ENCODE results near the gene INPP5A.

The INPP5A gene

GRCh38 chr10:132784866-132785722 is 247.5 kb downstream of the INPP5A start:
- DNase-seq, result no peak

DNA sequence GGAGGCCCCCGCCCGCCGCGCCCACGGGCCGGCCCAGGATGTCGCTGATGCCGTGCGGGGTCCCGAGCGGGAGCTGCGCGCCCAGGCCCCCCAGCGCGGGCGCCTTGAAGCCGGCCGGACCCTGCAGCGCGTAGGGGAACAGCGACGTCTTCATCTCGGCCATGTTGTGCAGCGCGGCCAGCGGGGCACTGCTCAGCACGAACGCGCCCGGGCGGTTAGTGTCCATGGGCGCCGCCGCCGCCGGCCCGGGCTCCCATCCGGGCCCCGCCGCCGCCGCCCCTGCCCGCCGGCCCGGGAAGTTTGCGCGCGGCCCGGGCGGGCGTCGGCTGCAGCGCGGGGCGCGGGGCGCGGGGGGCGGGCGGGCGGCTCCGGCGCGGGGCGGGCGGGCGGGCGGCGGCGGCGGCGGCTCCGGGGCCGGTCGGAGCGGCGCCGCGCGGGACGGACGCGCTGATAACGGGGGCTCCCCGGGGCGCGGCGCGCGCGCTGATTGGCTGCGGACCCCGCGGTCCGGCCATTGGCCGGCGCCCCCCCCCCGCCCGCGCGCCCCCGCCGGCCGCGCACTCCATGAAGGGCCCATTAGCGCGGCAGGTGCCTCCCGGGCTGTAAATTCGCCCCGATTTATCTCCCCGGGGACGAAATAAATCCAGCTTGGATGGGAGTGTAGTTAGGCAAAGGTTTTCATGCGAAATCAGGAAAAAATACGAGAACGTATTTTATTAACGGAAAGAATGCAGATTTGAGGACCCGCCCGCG is 248.3 kb downstream of the INPP5A start, which contains the start of gene NKX6-2:
TSS of gene NKX6-2 (minus strand) at position 425 of the 753 bp plus-strand sequence. CDS start at position 226, 199 bp downstream.
- Histone ChIP-seq H3K4me3 (ENCODE audit: low read depth, low read length) (no peak within 1 kb of the TSS), H3K27me3 (replicated peaks) (peaks cover 60% of the 10 kb centered on the region)

More at GRCh38 chr10:132784866-132785722, 247.5 kb downstream of the INPP5A start:
- Histone ChIP-seq H3K4me3 (ENCODE audit: low read depth, low read length) (no peak overlapping the region), H3K27ac (no peak overlapping the region), H3K27me3 (replicated peaks) (peaks cover 54% of the 10 kb centered on the region), H3K36me3 (replicated peaks) (no peaks in the 10 kb centered on the region)
- in situ Hi-C loops (cut with HindIII; ENCODE audit: low pct_ligation_motif_present, low sequenced_read_pairs), result no loop called here
- TF ChIP-seq, protein P1, sequence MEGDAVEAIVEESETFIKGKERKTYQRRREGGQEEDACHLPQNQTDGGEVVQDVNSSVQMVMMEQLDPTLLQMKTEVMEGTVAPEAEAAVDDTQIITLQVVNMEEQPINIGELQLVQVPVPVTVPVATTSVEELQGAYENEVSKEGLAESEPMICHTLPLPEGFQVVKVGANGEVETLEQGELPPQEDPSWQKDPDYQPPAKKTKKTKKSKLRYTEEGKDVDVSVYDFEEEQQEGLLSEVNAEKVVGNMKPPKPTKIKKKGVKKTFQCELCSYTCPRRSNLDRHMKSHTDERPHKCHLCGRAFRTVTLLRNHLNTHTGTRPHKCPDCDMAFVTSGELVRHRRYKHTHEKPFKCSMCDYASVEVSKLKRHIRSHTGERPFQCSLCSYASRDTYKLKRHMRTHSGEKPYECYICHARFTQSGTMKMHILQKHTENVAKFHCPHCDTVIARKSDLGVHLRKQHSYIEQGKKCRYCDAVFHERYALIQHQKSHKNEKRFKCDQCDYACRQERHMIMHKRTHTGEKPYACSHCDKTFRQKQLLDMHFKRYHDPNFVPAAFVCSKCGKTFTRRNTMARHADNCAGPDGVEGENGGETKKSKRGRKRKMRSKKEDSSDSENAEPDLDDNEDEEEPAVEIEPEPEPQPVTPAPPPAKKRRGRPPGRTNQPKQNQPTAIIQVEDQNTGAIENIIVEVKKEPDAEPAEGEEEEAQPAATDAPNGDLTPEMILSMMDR (IDR thresholded peaks at IDR 0.05; ENCODE audit: low read depth, low read length, missing control alignments), result no peak

DNA sequence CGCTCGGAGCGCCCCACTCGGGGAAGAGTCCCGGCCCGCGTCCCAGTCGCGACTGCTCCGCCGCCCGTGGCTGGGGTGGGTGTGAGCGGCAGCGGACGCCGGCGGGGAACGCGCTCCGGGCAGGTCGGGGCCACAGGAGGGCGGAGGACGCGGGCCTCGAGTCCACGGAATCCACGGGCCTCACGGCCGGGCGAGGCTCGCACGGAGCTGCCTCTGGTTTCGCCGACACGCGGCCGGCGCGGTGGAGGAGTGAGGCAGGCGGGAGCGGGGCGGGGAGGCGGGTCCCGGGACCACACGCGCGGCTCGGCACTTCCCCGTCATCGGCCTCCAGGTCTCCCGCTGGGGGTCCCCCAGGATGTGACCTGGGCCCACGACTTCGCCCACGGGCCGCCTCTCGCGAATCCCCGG is 248.9 kb downstream of the INPP5A start:
- DNase-seq, result no peak
- Histone ChIP-seq H3K36me3 (replicated peaks) (no peaks in the 10 kb centered on the region), H3K4me3 (ENCODE audit: low read depth, low read length) (no peak overlapping the region), H3K27me3 (replicated peaks) (peaks cover 63% of the 10 kb centered on the region), H3K27ac (no peak overlapping the region)
- TF ChIP-seq, protein P1 (IDR thresholded peaks at IDR 0.05; ENCODE audit: low read depth, low read length, missing control alignments), result no peak
- in situ Hi-C loops (cut with HindIII; ENCODE audit: low pct_ligation_motif_present, low sequenced_read_pairs), result no loop called here

More for the DNA sequence above, 248.3 kb downstream of the INPP5A start, which contains the start of gene NKX6-2:
- DNase-seq, result no peak
- in situ Hi-C loops (cut with HindIII; ENCODE audit: low pct_ligation_motif_present, low sequenced_read_pairs), result no loop called here
- Histone ChIP-seq H3K36me3 (replicated peaks) (no peaks in the 10 kb centered on the region), H3K27ac (no peak within 1 kb of the TSS)
- TF ChIP-seq, protein P1 (IDR thresholded peaks at IDR 0.05; ENCODE audit: low read depth, low read length, missing control alignments), result no peak

- Histone ChIP-seq H3K36me3 (replicated peaks) (no peaks in the 10 kb centered on the region), H3K27ac (no peak overlapping the region), H3K27me3 (replicated peaks) (peaks cover 63% of the 10 kb centered on the region), H3K4me3 (ENCODE audit: low read depth, low read length) (no peak overlapping the region)
- in situ Hi-C loops (cut with HindIII; ENCODE audit: low pct_ligation_motif_present, low sequenced_read_pairs), result no loop called here
- TF ChIP-seq, protein P1 (IDR thresholded peaks at IDR 0.05; ENCODE audit: low read depth, low read length, missing control alignments), result no peak
- DNase-seq, result no peak
These were observed 249.4 kb downstream of the INPP5A start for GRCh38 chr10:132786884-132787494.

- H3K27me3 ChIP-seq (replicated peaks), result peaks cover 63% of the 10 kb centered on the region
- TF ChIP-seq, protein P1 (IDR thresholded peaks at IDR 0.05; ENCODE audit: low read depth, low read length, missing control alignments), result no peak
- in situ Hi-C loops (cut with HindIII; ENCODE audit: low pct_ligation_motif_present, low sequenced_read_pairs), result no loop called here
These were observed 250.1 kb downstream of the INPP5A start for GRCh38 chr10:132787495-132788179.

More at GRCh38 chr10:132787495-132788179, 250.1 kb downstream of the INPP5A start:
- Histone ChIP-seq H3K27ac (no peak overlapping the region), H3K4me3 (ENCODE audit: low read depth, low read length) (no peak overlapping the region), H3K36me3 (replicated peaks) (no peaks in the 10 kb centered on the region)
- DNase-seq, result no peak
